GM21515 (cell line): ENCODE results near the gene MAML3.

Experiments
- ATAC-seq: cut with Tn5 transposase; IDR thresholded peaks from one replicate; pipeline ENCODE4 v1.9.1; 2021; ENCODE audit not compliant: unreplicated experiment

Gene MAML3

GRCh38 chr4:140153718-140154571 lies at the start of gene MAML3:
MAML3 (minus strand) TSS chr4:140154184; CDS start chr4:140153327, 857 bp downstream.
- peak; percentile 45 for ATAC-seq

GRCh38 chr4:140198942-140199341 lies 45.0 kb upstream of the MAML3 start:
- ATAC-seq: no peak

GRCh38 chr4:140195806-140196205 lies 41.8 kb upstream of the MAML3 start:
- ATAC-seq: no peak

- no peak for ATAC-seq
Observed at GRCh38 chr4:140189805-140190204, 35.8 kb upstream of the MAML3 start.

- no peak for ATAC-seq
Observed at GRCh38 chr4:140188975-140189374, 35.0 kb upstream of the MAML3 start.

GRCh38 chr4:140187316-140187695 lies 33.3 kb upstream of the MAML3 start:
- no peak for ATAC-seq

- no peak for ATAC-seq
Observed at GRCh38 chr4:140186651-140187315, 32.8 kb upstream of the MAML3 start.

GRCh38 chr4:140186082-140186438 lies 32.1 kb upstream of the MAML3 start:
- ATAC-seq: no peak

GRCh38 chr4:140185412-140186081 lies 31.6 kb upstream of the MAML3 start:
- ATAC-seq: no peak

- ATAC-seq: no peak
Observed at GRCh38 chr4:140183270-140183669, 29.3 kb upstream of the MAML3 start.

GRCh38 chr4:140180577-140180976 lies 26.6 kb upstream of the MAML3 start:
- no peak for ATAC-seq

GRCh38 chr4:140176735-140177134 lies 22.8 kb upstream of the MAML3 start:
- no peak for ATAC-seq

GRCh38 chr4:140174543-140174942 lies 20.6 kb upstream of the MAML3 start:
- ATAC-seq: no peak

GRCh38 chr4:140172960-140173359 lies 19.0 kb upstream of the MAML3 start:
- no peak for ATAC-seq

GRCh38 chr4:140170299-140170698 lies 16.3 kb upstream of the MAML3 start:
- ATAC-seq: no peak

GRCh38 chr4:140168936-140169335 lies 15.0 kb upstream of the MAML3 start:
- ATAC-seq: no peak

GRCh38 chr4:140168474-140168873 lies 14.5 kb upstream of the MAML3 start:
- ATAC-seq: no peak

- no peak for ATAC-seq
Observed at GRCh38 chr4:140163029-140163810, 9.2 kb upstream of the MAML3 start.

GRCh38 chr4:140162596-140162995 lies 8.6 kb upstream of the MAML3 start:
- no peak for ATAC-seq

- ATAC-seq: no peak
Observed at GRCh38 chr4:140158365-140159030, 4.5 kb upstream of the MAML3 start.

GRCh38 chr4:140157341-140157740 lies 3.4 kb upstream of the MAML3 start:
- ATAC-seq: no peak
